Islet of Langerhans (tissue), 1 donor: ENCODE data around the gene TBPL1.

Experiments used
- FAIRE-seq: peaks from one replicate; lab custom pipeline; 2011; peaks lifted over from hg19 to GRCh38; lab: Jason Lieb, UNC

TBPL1 gene

GRCh38 chr6:134007077-134007476, 54.1 kb downstream of the TBPL1 start:
- no peak for FAIRE-seq

GRCh38 chr6:134009876-134010275, 56.9 kb downstream of the TBPL1 start:
- FAIRE-seq, result no peak

GRCh38 chr6:134010400-134010799, 57.4 kb downstream of the TBPL1 start:
- FAIRE-seq, result no peak

- no peak for FAIRE-seq
Measured at GRCh38 chr6:134010974-134011373, 58.0 kb downstream of the TBPL1 start.

- peak; percentile 43 for FAIRE-seq
Measured at GRCh38 chr6:134014588-134015137, 61.6 kb downstream of the TBPL1 start.

- no peak for FAIRE-seq
Measured at GRCh38 chr6:134015719-134016557, 62.9 kb downstream of the TBPL1 start.

GRCh38 chr6:134016558-134016814, 63.5 kb downstream of the TBPL1 start:
- no peak for FAIRE-seq

- no peak for FAIRE-seq
Measured at GRCh38 chr6:134020071-134020470, 67.0 kb downstream of the TBPL1 start.

- FAIRE-seq, result no peak
Measured at GRCh38 chr6:134020543-134020942, 67.5 kb downstream of the TBPL1 start.

GRCh38 chr6:134020968-134021367, 67.9 kb downstream of the TBPL1 start:
- no peak for FAIRE-seq

GRCh38 chr6:134021396-134022122, 68.5 kb downstream of the TBPL1 start:
- no peak for FAIRE-seq

- FAIRE-seq, result no peak
Measured at GRCh38 chr6:134022650-134023049, 69.6 kb downstream of the TBPL1 start.

- no peak for FAIRE-seq
Measured at GRCh38 chr6:134026597-134026996, 73.6 kb downstream of the TBPL1 start.

- FAIRE-seq, result no peak
Measured at GRCh38 chr6:134028438-134028837, 75.4 kb downstream of the TBPL1 start.

- peak; percentile 89 for FAIRE-seq
Measured at GRCh38 chr6:134029495-134030455, 76.8 kb downstream of the TBPL1 start.

- FAIRE-seq, result no peak
Measured at GRCh38 chr6:134031696-134032255, 78.8 kb downstream of the TBPL1 start.

GRCh38 chr6:134034478-134034877, 81.5 kb downstream of the TBPL1 start:
- no peak for FAIRE-seq

- FAIRE-seq, result no peak
Measured at GRCh38 chr6:134034961-134035822, 82.2 kb downstream of the TBPL1 start.

GRCh38 chr6:134035823-134036296, 82.8 kb downstream of the TBPL1 start:
- no peak for FAIRE-seq

- FAIRE-seq, result no peak
Measured at GRCh38 chr6:134039116-134039515, 86.1 kb downstream of the TBPL1 start.
